HG03565 (cell line): ENCODE results near the gene PIK3R2.

Source experiments
- ATAC-seq: cut with Tn5 transposase; IDR thresholded peaks from one replicate; pipeline ENCODE4 v1.9.1; 2021; ENCODE audit warnings: mild to moderate bottlenecking, moderate library complexity; ENCODE audit not compliant: unreplicated experiment

Gene PIK3R2

DNA sequence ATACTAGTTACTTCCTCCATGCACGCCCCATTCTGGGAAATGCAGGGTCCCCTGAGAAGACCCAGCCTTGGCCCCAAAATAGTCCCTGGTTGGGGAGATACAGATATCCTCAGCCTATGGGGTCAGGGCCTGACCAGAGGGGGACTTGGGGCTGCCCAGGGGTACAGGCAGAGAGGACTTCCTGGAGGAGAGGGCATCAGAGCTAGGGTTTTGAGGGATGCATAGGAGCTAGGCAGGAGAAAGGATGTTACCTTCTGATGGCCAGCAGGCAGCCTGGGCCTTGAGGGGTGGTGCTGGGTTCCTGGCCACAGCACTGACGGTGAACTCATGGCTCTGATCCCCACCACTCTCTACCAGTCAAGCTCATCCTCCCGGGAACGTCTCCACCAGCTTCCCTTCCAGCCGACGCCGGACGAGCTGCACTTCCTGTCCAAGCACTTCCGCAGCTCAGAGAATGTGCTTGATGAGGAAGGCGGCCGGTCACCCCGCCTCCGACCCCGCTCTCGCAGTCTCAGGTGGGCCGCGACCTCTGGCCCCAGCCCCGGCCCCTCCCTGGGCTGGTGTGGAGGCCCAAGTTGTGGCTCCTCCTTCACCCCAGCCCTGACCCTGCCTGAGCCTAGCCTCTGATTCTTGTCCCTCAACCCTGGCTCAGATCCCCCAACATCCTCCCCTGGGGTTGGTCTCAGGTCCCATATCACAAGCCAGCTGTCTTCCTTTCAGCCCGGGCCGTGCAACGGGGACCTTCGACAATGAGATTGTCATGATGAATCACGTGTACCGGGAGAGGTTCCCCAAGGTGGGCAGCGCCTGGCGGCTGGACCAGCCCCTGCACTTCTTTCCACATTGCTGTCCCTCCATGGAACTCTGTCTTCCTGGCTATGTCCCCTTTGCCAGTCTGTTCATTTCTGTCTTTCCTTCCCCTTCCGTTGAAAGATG is 29.8 kb upstream of the PIK3R2 start:
- no peak for ATAC-seq

DNA sequence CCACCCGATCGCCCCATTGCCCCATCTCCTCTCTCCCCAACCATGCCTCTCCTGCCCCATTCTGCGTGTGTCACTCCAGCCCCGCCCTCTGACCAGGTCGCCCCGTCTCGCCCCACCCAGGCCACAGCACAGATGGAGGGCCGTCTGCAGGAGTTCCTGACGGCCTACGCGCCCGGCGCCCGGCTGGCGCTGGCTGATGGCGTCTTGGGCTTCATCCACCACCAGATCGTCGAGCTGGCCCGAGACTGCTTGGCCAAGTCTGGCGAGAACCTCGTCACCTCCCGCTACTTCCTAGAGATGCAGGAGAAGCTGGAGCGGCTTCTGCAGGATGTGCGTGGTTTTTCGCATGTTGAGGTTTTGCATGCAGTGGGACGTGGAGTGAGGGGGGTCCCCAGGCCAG is 29.1 kb upstream of the PIK3R2 start:
- ATAC-seq, result no peak

DNA sequence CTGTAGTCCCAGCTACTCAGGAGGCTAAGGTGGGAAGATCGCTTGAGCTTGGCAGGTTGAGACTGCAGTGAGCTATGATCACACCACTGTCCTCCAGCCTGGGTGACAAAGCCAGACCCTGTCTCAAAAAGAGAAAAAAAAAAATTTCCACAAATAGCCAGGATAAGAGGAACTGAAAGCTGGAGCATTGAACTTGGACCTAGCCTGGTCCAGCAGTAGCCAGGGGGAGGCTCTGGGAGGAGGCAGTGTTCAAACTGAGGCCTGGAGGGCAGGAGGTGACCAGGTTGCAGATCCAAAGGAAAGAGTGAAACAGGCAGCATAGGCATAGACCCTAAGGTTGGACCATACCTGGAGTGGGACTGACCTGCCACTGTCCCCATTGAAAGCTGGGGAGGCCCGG is 26.9 kb upstream of the PIK3R2 start:
- no peak for ATAC-seq

DNA sequence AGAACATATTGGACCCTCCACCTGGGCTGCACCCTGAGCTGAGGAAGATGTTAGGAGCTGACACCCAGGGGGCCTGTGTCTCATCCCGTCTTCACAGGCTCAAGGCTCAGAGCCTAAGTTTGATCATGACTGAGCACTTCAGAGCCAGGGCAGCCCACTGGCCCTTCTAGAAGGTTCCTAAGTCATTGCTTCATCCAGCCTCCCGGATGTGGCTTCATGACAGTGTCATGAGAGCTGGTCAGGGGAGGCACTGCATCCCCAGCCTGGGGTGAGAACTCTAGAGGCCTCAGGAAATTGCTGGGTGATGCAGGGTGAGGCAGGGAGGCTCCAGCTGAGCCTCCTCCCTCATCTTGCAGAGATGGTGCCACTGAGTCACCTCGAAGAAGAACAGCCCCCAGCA is 24.9 kb upstream of the PIK3R2 start:
- ATAC-seq, result no peak

DNA sequence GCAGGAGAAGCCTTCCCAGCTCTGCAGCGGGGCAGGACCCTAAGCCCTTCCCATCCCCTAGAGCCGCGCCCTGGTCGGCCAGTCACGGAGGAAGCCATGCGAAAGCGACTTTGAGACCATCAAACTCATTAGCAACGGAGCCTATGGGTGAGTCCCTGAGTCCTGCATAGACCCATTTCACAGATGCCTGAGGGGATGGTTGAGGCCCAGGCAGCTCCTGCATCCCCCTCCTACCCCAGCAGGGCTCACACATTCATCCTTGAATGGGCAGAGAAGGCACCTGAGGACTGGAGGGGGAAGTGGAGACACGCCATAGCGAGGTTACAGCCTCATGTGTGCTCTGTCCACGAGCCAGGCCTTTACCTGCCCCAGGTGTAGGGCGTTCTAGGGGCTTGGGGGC is 24.2 kb upstream of the PIK3R2 start:
- ATAC-seq, result no peak

DNA sequence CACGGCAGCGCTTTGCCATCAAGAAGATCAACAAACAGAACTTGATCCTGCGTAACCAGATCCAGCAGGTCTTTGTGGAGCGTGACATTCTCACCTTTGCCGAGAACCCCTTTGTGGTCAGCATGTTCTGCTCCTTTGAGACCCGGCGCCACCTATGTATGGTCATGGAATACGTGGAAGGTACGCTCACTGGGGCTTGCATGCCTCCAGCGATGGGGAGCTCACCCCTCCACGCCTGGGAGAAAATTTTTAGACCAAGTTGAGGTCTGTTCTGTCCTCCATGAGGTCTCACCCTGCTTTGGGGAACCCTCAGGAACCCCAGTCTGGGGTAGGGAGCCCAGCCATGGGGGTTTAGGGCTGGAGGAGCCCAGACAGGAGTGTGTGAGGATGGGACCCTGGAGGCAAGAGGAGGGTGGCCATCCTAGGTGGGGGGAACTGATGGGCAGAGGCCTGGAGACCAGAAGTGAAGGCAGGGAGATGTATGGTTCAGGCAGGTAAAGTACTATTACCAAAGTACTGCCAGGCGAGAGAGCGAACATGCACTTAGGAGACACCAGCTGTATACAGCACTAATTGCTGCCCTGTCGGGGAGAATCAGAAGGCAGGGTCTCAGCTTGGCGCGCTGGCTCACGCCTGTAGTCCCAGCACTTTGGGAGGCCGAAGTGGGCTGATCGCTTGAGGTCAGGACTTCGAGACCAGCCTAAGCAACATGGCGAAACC is 22.3 kb upstream of the PIK3R2 start:
- no peak for ATAC-seq

DNA sequence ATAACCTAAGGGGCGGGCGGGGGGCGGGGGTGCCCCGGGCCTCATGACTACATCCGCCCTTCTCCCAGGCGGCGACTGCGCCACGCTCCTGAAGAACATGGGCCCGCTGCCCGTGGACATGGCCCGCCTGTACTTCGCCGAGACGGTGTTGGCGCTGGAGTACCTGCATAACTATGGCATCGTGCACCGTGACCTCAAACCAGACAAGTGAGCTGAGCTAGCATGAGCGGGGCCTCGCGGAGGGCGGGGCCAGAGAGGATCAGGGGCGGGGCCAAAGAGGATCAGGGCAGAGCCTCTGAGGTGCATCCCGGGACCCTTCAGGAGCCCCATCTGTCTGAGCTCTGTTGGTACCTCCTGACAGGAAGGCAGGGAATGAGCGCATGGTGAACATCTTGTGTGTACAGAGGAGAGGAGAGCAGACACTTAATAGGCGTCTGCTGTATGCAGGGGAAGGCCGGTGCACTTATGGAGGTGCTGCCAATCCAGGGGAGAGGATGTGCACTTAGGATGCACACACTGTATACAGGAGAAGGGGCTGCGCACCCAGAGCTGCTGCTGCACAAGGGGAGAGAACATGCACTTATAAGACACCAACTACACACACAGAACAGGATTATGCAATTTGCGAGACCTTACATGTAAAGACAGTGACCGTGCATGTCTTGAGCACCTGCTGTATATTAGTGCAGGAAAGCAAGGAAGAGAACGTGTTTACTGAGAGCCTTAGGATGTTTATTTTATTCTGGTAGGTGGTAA is 20.9 kb upstream of the PIK3R2 start:
- no peak for ATAC-seq

DNA sequence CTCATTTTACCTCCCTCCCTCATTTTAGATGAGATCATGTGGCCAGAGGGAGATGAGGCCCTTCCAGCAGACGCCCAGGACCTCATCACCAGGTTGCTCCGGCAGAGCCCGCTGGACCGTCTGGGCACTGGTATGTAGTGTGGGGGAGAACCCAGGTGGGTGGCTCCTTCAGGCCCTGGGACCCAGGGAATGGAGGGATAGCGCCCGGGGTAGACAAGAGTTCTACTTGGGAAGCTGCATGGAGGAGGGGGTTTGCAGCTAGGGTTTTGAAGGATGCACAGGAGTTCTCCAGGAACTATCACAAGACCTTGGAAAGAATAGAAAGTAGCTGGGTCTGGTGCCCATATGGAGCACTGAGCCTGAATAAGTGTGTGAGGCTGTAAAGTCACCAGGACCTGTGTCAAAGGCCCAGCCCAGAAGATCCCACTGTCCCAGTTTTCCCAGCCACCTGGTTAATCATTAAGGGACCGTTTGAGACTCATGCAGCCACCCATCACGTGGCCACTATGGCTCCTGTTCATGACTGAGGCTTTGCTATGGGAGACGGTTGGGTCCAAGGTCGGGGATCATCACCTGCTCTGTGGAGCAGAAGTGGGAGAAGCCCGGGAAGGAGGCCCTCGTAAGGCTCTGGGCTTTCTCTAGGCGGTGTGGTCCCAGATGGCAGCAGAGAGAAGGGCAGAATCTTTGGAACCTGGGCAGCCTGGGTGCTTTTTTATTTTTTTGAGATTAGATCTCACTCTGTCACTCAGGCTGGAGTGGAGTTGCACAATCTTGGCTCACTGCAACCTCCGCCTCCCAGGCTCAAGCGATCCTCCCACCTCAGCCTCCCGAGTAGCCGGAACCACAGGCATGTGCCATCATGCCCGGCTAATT is 17.0 kb upstream of the PIK3R2 start:
- no peak for ATAC-seq

DNA sequence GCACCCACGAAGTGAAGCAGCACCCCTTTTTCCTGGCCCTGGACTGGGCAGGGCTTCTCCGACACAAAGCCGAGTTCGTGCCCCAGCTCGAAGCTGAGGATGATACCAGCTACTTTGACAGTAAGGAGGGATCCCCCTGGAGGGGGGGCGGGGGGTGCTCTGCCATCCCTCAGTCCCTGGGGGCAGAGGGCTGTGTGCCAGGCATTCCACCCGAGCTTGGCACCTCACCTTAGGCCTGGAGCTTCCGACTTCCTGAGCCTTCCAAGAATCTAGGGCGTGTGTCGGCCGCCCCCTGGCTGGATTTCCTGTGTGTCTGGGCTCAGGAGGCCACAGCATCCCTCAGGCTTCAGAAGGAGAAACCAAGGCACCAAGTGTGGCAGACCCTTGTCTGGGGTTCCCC is 15.7 kb upstream of the PIK3R2 start:
- no peak for ATAC-seq

DNA sequence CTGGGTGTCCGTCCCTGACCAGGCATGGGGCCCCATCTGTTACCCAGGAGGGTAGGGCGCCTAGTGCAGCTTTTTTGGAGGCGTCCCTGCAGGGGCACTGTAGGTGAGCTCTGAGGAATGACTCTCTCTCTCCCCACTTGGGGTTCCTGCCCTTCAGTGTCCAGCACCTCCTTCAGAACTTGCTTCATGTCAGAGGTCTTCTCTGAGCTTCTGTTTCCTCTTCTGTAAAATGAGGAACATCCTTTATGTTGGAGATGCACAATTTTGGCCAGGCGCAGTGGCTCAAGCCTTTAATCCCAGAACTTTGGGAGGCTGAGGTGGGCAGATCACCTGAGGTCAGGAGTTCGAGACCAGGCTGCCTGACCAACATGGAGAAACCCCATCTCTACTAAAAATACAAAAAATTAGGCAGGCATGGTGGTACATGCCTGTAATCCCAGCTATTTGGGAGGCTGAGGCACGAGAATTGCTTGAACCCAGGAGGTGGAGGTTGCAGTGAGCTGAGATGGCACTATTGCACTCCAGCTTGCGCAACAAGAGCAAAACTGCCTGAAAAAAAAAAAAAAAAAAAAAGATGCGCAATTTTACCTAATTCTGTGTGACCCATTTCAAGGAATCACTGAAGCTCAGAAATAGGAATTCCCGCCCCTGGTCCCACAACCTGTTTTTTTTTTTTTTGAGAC is 15.2 kb upstream of the PIK3R2 start:
- ATAC-seq, result no peak

DNA sequence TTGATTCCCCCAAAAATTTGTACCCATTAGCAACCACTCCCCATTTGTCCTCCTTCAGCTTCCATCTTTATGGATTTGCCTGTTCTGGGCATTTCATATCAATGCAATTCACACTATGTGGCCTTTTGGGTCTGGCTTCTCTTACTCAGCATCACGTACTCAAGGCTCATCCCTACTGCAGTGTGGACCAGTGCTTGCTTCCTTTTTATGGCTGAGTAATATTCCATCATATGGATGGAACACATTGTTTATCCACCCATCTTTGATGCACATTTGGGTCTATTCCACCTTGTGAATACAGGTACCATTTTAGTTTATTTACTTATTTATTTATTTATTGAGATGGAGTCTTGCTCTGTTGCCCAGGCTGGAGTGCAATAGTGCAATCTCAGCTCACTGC is 12.5 kb upstream of the PIK3R2 start:
- ATAC-seq, result no peak

DNA sequence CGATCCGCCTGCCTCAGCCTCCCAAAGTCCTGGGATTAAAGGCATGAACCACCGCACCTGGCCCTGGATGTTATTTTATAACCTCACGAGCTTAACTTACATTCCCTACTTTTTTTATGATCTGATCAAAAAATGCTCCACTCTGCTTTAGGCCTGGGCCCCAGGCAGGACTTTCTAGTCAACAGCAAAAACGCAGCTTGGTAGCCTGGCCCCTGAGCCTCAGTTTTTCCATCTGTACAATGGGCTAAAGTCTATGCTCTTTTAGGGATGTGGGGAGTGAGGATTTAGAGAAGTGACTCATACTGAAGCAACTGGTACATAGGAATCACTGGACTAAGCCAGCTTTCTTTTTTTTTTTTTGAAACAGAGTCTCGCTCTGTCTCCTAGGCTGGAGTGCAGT is 11.9 kb upstream of the PIK3R2 start:
- ATAC-seq, result no peak

DNA sequence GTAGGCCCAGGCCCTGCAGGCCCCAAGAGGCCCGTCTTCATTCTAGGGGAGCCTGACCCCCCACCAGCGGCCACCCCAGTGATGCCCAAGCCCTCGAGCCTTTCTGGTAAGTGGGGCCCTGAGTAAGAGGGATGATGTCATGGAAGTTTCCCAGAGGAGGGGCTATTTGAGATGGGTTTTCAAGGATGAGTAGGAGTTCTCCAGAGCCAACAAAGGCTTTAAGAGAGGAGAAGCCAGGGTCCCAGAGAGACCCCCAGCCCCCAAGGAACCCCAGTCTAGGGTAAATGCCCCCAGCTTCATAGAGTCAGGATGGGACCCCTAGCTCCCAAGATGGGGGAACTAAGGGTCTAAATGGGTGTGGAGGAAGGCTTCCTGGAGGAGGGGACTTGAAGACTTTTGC is 9.1 kb upstream of the PIK3R2 start:
- ATAC-seq, result no peak

DNA sequence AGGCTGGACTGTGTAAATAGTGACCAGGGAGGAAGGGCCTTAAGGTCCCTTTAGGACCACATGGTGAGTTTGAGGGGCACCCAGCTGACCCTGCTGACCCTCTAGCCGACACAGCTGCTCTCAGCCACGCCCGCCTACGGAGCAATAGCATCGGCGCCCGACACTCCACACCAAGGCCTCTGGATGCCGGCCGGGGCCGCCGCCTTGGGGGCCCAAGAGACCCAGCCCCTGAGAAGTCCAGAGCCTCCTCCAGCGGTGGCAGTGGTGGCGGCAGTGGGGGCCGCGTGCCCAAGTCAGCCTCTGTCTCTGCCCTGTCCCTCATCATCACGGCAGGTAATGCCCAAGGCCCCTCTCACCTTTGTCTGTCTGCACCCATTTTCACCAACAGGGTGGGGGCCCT is 8.6 kb upstream of the PIK3R2 start:
- ATAC-seq, result no peak

DNA sequence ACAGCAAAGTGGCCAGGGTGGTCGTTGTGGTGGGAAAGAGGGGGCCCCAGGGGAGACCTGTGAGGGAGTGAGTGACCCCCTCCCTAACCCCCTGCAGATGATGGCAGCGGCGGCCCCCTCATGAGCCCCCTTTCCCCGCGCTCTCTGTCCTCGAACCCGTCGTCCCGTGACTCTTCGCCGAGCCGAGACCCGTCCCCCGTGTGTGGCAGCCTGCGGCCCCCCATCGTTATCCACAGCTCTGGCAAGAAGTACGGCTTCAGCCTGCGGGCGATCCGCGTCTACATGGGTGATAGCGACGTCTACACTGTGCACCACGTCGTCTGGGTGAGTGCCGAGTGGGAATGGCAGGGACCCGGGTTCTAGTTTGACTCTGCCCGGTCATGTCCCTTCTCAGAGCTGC is 8.1 kb upstream of the PIK3R2 start:
- ATAC-seq, result no peak

DNA sequence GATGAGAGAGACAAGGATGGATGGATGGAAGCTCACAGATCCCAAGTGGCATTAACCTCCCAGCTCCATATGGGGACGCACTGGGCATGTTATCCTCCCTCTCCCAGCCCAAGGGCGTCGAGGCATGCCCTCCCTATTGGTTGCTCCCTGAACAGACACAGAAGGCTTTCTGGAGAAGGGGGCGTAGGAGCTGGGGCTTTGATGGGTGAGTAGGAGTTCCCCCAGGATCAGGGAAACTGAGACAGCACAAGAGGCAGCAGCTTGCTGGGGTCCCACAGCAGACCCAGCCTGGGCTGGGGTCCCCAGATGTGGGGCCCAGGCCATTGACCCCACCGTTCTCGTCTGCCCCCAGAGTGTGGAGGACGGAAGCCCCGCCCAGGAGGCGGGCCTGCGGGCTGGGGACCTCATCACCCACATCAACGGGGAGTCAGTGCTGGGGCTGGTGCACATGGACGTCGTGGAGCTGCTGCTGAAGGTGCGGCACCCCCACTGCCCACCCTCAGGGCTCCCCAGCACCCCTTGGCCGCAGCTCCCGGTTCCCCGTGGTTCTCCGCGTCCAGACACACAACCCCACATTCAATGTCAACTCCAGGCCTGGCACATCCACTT is 7.5 kb upstream of the PIK3R2 start:
- ATAC-seq, result no peak

DNA sequence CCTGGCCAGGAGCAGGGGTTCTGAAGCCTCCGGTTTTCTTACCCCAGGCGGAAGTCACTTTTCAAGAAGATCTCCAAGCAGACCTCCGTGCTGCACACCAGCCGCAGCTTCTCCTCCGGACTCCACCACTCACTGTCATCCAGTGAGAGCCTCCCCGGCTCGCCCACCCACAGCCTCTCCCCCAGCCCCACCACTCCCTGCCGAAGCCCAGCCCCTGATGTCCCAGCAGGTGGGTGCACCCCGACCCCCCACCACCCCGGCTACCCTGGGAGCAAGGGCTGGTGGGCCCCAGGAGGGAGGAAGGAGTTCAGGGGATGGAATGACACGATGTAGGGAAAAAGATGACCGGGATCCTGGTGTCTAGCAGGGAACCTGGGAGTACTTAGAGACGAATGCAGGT is 5.6 kb upstream of the PIK3R2 start:
- ATAC-seq, result no peak

DNA sequence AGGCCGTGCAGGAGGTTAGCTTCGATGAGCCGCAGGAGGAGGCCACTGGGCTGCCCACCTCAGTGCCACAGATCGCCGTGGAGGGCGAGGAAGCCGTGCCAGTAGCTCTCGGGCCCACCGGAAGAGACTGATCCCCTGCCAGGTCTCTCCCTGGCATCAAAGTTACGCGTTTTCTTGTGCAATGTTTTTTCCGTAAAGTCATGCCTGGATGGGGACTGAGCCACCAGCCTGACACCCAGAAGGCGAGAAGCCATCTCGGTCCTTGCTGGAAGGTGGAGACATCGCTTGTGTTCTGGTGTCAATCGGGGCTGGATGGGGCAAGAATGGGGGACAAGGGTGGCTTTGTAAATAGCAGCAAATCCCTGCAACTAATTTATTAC is 3.4 kb upstream of the PIK3R2 start:
- no peak for ATAC-seq

DNA sequence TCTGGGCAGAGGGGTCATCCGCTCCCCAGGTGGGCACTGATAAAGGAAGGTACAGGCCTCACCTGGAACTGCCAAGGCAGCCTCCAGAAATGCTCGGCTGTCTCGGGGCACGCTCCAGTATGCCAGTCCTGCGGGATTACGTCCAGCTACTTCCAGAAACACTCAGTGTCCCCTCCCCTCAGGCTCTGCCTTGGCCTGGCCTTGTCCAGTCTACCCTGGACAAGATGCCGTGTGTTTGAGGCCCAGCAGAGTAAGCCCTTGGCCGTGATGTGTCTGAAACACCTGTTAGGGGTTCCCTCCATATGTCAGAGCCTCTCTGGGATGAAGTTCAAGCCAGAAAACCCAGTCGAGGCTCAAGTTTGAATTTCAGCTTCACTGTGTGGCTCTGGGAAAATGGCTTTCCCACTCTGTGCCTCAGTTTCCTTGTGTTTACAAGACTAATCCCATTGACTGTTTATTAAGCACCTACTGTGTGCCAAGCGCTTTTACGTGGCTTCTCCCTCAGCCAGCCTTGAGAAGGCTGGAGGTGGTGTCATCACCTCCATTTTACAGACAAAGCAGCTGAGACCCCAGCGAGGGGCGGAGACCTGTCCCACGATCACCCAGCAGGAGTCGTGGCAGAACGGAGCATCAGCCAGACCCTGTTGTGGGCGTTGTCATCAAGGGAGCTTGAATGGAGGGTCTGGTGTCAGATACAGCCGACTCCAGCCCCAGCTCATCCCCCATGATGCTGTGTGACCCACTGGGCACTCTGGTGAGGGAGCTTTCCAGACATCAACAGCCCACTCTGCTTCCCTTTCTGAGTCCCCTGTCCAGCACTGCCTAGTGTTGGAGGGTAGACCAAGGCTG is 2.0 kb upstream of the PIK3R2 start:
- no peak for ATAC-seq
